K562 (cell line): ENCODE data around the gene RSPH9. TPM values are rescaled to one million over a fixed set of nuclear protein-coding genes. Genes with fewer than 3 reads are reported as not detected.

Experiments
- ATAC-seq: fragments of 200-7000 bp; cut with Tn5 transposase; 3 replicates; pipeline ENCODE4 v1.9.1; 2020; ENCODE audit warnings: moderate library complexity
- BruUV-seq: library from RNA; stranded (reverse); fragments of 400-500 nt; replicated peaks from 2 replicates; lab custom pipeline; 2021; lab: Mats Ljungman, UMichigan
- CTCF ChIA-PET: fragments of 300-600 bp; formaldehyde crosslinking; extraction: SDS; loops from one replicate; lab custom pipeline; 2021; ENCODE audit warnings: low intra/inter-chr PET ratio; lab: Yijun Ruan, JAX
- POLR2A ChIA-PET: fragments of 300-600, 350-650 bp; sonication (Branson Sonifier 250); formaldehyde crosslinking; extraction: SDS; loops from one replicate; lab custom pipeline; 2021; ENCODE audit warnings: antibody characterized with exemption, inconsistent platforms; lab: Yijun Ruan, JAX
- DNase-seq, 4 experiments: peaks; one replicate each; pipeline versions ENCODE4 v3.0.0 to v3.0.0-alpha.2; 2011 to 2018; ENCODE audit warnings: low spot score in 3 of 4, mixed read lengths in 3 of 4; ENCODE audit errors: extremely low read depth in 1 of 4
- FAIRE-seq: peaks from 2 replicates; lab custom pipeline; 2011; peaks lifted over from hg19 to GRCh38; lab: Jason Lieb, UNC
- H2AFZ ChIP-seq: 2 replicates; pipeline ENCODE4 v1.6.0; 2011; ENCODE audit warnings: low read depth, low read length, control low read depth, inconsistent platforms
- H3K27ac ChIP-seq: fragments of 200-600 bp; 3 replicates; pipeline ENCODE4 v1.8.0; 2011; ENCODE audit warnings: low read depth, mild to moderate bottlenecking, control low read depth, inconsistent platforms, low read length, moderate library complexity, mixed read lengths; ENCODE audit errors: extremely low read depth
- H3K27me3 ChIP-seq, 2 experiments: fragments of 300-600 bp in 1 of 2; 2 replicates in 1 of 2; 3 replicates in 1 of 2; pipeline versions ENCODE4 v1.6.0 to v1.8.0; 2011; ENCODE audit warnings: inconsistent platforms in 2 of 2, low read length in 2 of 2, mild to moderate bottlenecking in 1 of 2, mixed read lengths in 1 of 2, moderate library complexity in 1 of 2; ENCODE audit not compliant: control insufficient read depth in 2 of 2, insufficient read depth in 2 of 2
- H3K36me3 ChIP-seq: fragments of 300-600 bp; 3 replicates; pipeline ENCODE4 v1.8.0; 2011; ENCODE audit warnings: mild to moderate bottlenecking, low read length, inconsistent platforms; ENCODE audit not compliant: control insufficient read depth, insufficient read depth
- H3K4me1 ChIP-seq, 2 experiments: fragments of 200-600 bp in 1 of 2; replicated peaks in 1 of 2; 2 replicates in 1 of 2; 3 replicates in 1 of 2; pipeline versions ENCODE4 v1.5.1 to v1.8.0; 2011; ENCODE audit warnings: inconsistent platforms in 2 of 2, low read length in 2 of 2, mild to moderate bottlenecking in 1 of 2, mixed read lengths in 1 of 2, moderate library complexity in 1 of 2; ENCODE audit not compliant: control insufficient read depth in 2 of 2, insufficient read depth in 2 of 2
- H3K4me2 ChIP-seq: 2 replicates; pipeline ENCODE4 v1.6.1; 2011; ENCODE audit warnings: low read length, control low read depth, inconsistent platforms, mixed read lengths; ENCODE audit not compliant: insufficient read depth
- H3K4me3 ChIP-seq: fragments of 200-600 bp; sonication (generic), shearing (Covaris generic); 2 replicates; pipeline ENCODE4 v1.5.1; 2016; ENCODE audit warnings: control low read depth, inconsistent platforms
- H3K79me2 ChIP-seq: fragments of 200-600 bp; 3 replicates; pipeline ENCODE4 v1.8.0; 2011; ENCODE audit warnings: low read length, inconsistent platforms; ENCODE audit not compliant: control insufficient read depth, insufficient read depth
- H3K9ac ChIP-seq, 2 experiments: 2 replicates each; pipeline versions ENCODE4 v1.6.0 to v1.6.1; 2011; ENCODE audit warnings: low read depth in 2 of 2, low read length in 2 of 2, control low read depth in 1 of 2, inconsistent platforms in 1 of 2, mild to moderate bottlenecking in 1 of 2, mixed read lengths in 1 of 2; ENCODE audit not compliant: insufficient read depth in 1 of 2
- H3K9me1 ChIP-seq: one replicate; pipeline ENCODE4 v1.6.0; 2011; ENCODE audit warnings: inconsistent platforms, mild to moderate bottlenecking, low read length, moderate library complexity; ENCODE audit not compliant: control insufficient read depth, insufficient read depth
- H3K9me3 ChIP-seq: replicated peaks from 2 replicates; pipeline ENCODE4 v1.5.1; 2011; ENCODE audit warnings: low read depth, low read length, inconsistent platforms; ENCODE audit not compliant: control insufficient read depth, insufficient read depth
- H4K20me1 ChIP-seq: replicated peaks from 2 replicates; pipeline ENCODE4 v1.6.1; 2011; ENCODE audit warnings: low read length, inconsistent platforms, mixed read lengths; ENCODE audit not compliant: control insufficient read depth, insufficient read depth
- CREB3 ChIP-seq: fragments of 450-650 bp; conservative IDR thresholded peaks from 2 replicates; pipeline ENCODE4 v1.6.1; 2016; ENCODE audit warnings: missing genetic modification characterization, low read depth, mild to moderate bottlenecking, missing compliant biosample characterization, moderate library complexity
- DACH1 ChIP-seq: fragments of 450-650 bp; IDR thresholded peaks from 2 replicates; pipeline ENCODE4 v1.6.1; 2018; ENCODE audit not compliant: partially characterized antibody
- EP400 ChIP-seq: fragments of 450-650 bp; IDR thresholded peaks from 2 replicates; pipeline ENCODE4 v1.6.1; 2017; ENCODE audit warnings: antibody characterized with exemption, mild to moderate bottlenecking, moderate library complexity
- GTF2B ChIP-seq: IDR thresholded peaks from 2 replicates; pipeline ENCODE4 v1.6.1; 2011; ENCODE audit not compliant: insufficient read length; ENCODE audit errors: extremely low read depth
- LEF1 ChIP-seq: fragments of 450-650 bp; IDR thresholded peaks from 2 replicates; pipeline ENCODE4 v1.6.1; 2016; ENCODE audit warnings: mild to moderate bottlenecking
- NFIC ChIP-seq: fragments of 450-650 bp; IDR thresholded peaks from 2 replicates; pipeline ENCODE4 v1.6.1; 2017; ENCODE audit warnings: mild to moderate bottlenecking, inconsistent platforms
- NFYB ChIP-seq: IDR thresholded peaks from 2 replicates; pipeline ENCODE4 v1.6.1; 2011; ENCODE audit warnings: mild to moderate bottlenecking, moderate library complexity; ENCODE audit not compliant: insufficient read length; ENCODE audit errors: extremely low read depth
- NR2C2 ChIP-seq, 2 experiments: fragments of 200-800 bp in 1 of 2; sonication (Bioruptor generic) in 1 of 2; sonication (generic) in 1 of 2; formaldehyde crosslinking in 1 of 2; IDR thresholded peaks; 2 replicates each; pipeline versions ENCODE4 v1.6.1 to v1.8.0; 2016 to 2022; ENCODE audit warnings: mild to moderate bottlenecking in 1 of 2, missing compliant biosample characterization in 1 of 2, missing genetic modification characterization in 1 of 2, missing genetic modification reagents in 1 of 2
- NR4A1 ChIP-seq, 2 experiments: fragments of 250-450 bp in 1 of 2; fragments of 450-650 bp in 1 of 2; sonication (Bioruptor Pico) in 1 of 2; IDR thresholded peaks; 2 replicates each; pipeline versions ENCODE4 v1.4.0 to v1.6.1; 2016 to 2020; ENCODE audit warnings: mild to moderate bottlenecking in 2 of 2, missing compliant biosample characterization in 1 of 2, missing genetic modification characterization in 1 of 2, moderate library complexity in 1 of 2
- SIX5 ChIP-seq, 2 experiments: IDR thresholded peaks; 2 replicates each; pipeline ENCODE4 v1.6.1; 2011; ENCODE audit warnings: low read length in 2 of 2, borderline replicate concordance in 1 of 2, low read depth in 1 of 2, mild to moderate bottlenecking in 1 of 2, moderate library complexity in 1 of 2; ENCODE audit not compliant: insufficient read depth in 1 of 2
- SRSF7 ChIP-seq: fragments of 200-400 bp; formaldehyde crosslinking; optimal IDR thresholded peaks from 2 replicates; pipeline ENCODE3; 2017; ENCODE audit warnings: mild to moderate bottlenecking, low read depth, low read length
- ZNF239 ChIP-seq: fragments of 250-450 bp; sonication (Bioruptor Pico); IDR thresholded peaks from 2 replicates; pipeline ENCODE4 v1.4.0; 2020; ENCODE audit warnings: mild to moderate bottlenecking
- ZNF449 ChIP-seq: fragments of 250-450 bp; sonication (Bioruptor Pico); IDR thresholded peaks from 2 replicates; pipeline ENCODE4 v1.8.0; 2022; ENCODE audit warnings: moderate library complexity, mild to moderate bottlenecking, inconsistent platforms
- WGBS: fragments of 100-300 bp; shearing (Covaris generic); methylation state at CpG from one replicate; pipeline ENCODE4 v1.1.6; 2016; ENCODE audit warnings: low coverage, mixed read lengths; ENCODE audit not compliant: insufficient coverage; ENCODE audit errors: missing lambda C conversion rate; 5-methylcytosine and 5-hydroxymethylcytosine counted together
- in situ Hi-C: fragments of 300-500 bp; cut with MboI; formaldehyde crosslinking; loops from 4 replicates; pipeline ENCODE4 v1.15.0; 2018; ENCODE audit warnings: inconsistent platforms, mixed read lengths
- intact Hi-C: fragments of 100-400 bp; cut with micrococcal nuclease; formaldehyde crosslinking; loops from 2 replicates; pipeline ENCODE4 v1.14.2; 2022
- polyA plus RNA-seq, 8 experiments: library from polyadenylated mRNA; depleted of rRNA in 4 of 8; stranded (reverse) in 5 of 8; unstranded in 3 of 8; fragments of >200 nt; fragmentation: Nextera tagmentation in 2 of 8; fragmentation: Illumina TruSeq in 1 of 8; extraction: Ambion mirVana in 2 of 8; extraction: Trizol in 1 of 8; gene quantifications; 2 replicates each; pipeline versions ENCODE4 v1.2.1 to v1.2.3, GENCODE V29; 2011 to 2014; ENCODE audit warnings: inconsistent platforms in 1 of 8, missing spikeins in 1 of 8
- total RNA-seq, 7 experiments: library from RNA; depleted of rRNA in 6 of 7; stranded (reverse); fragments of >200 nt in 6 of 7; fragmentation: Illumina TruSeq in 2 of 7; extraction: Trizol in 2 of 7; gene quantifications; 2 replicates each; pipeline versions ENCODE4 v1.2.1 to v1.2.3, GENCODE V29; 2011 to 2021; ENCODE audit warnings: low replicate concordance in 1 of 7

RSPH9 gene
- total and polyA plus RNA-seq, 9 of the 15 experiments (the other 6 are each of a cell fraction or from before 2014, with no cell fraction given), result 0.05 to 0.60 (median 0.39) TPM; not detected in 6

GRCh38 chr6:43708860-43709653 is 64.2 kb downstream of the RSPH9 start (continued):
- TF ChIP-seq DACH1, result peak; percentile 54
- TF ChIP-seq GTF2B, result no peak
- TF ChIP-seq NFIC, result peak; percentile 66

- POLR2A ChIA-PET, result interaction anchor here (0.6 to 1.3 kb wide), 6 partner anchors 9 to 536 kb away, joined by 3 to 8 read pairs (median 5); partner anchors contain the start of gene VEGFA
- H3K4me2 ChIP-seq, result no peak overlapping the region
- H2AFZ ChIP-seq, result peak overlapping the region; percentile 42; the same call in 1 of the 2 replicates
- ATAC-seq (no peak), DNase-seq (no peak), FAIRE-seq (no peak)
- intact Hi-C loops (no loop called here), in situ Hi-C loops (no loop called here)
- H4K20me1 ChIP-seq, result no peaks in the 10 kb centered on the region
- H3K36me3 ChIP-seq, result no peaks in the 10 kb centered on the region
- H3K4me3 ChIP-seq, result no peak overlapping the region
- BruUV-seq, result no TSS peak
- CTCF ChIA-PET, result interaction anchor here (0.6 kb wide), 2 partner anchors 17 to 22 kb away, joined by 4 read pairs; partner anchors contain the start of gene MRPS18A
- H3K27ac ChIP-seq, result no peak overlapping the region; the same call in 2 of the 3 replicates
- no peaks in the 10 kb centered on the region for H3K9me1 ChIP-seq
- H3K9ac ChIP-seq, result no peak overlapping the region; a peak in 1 of 4 replicates
- no peaks in the 10 kb centered on the region for H3K9me3 ChIP-seq
- 45% methylated on average over 6 of the region's 7 CpGs for WGBS
- H3K27me3 ChIP-seq, result no peaks in the 10 kb centered on the region
- peaks cover 14 to 51% of the 10 kb centered on the region in 2 experiments; a peak in 4 of 5 replicates for H3K4me1 ChIP-seq
- H3K79me2 ChIP-seq, result no peaks in the 10 kb centered on the region
- TF ChIP-seq NR4A1 (CRISPR knock-in tag; IDR thresholded peaks at IDR 0.05) (no peak), NR4A1 (tag; IDR thresholded peaks at IDR 0.05) (no peak), CREB3 (tag) (no peak), ZNF239 (no peak), SRSF7 (no peak), SIX5 (IDR thresholded peaks at IDR 0.05; ENCODE audit: borderline replicate concordance in 1 of 2, insufficient read depth in 1 of 2, low read depth in 1 of 2, low read length in 2 of 2) (no peak), NR2C2 (CRISPR knock-in tag; IDR thresholded peaks at IDR 0.05) (no peak), NR2C2 (tag; IDR thresholded peaks at IDR 0.05) (peak; percentile 5; the same call in 1 of the 2 replicates), ZNF449 (CRISPR knock-in tag) (no peak), LEF1 (no peak), EP400 (no peak), NFYB (no peak)
Measured at GRCh38 chr6:43709654-43710303, 64.9 kb downstream of the RSPH9 start.
